ENCODE results near the gene CD8B.
"Not testable (repeated sequence)": the region's sequence is repeated elsewhere in the genome, so short reads cannot be mapped to it uniquely, and the experiment has no call there.

Gene CD8B

DNA sequence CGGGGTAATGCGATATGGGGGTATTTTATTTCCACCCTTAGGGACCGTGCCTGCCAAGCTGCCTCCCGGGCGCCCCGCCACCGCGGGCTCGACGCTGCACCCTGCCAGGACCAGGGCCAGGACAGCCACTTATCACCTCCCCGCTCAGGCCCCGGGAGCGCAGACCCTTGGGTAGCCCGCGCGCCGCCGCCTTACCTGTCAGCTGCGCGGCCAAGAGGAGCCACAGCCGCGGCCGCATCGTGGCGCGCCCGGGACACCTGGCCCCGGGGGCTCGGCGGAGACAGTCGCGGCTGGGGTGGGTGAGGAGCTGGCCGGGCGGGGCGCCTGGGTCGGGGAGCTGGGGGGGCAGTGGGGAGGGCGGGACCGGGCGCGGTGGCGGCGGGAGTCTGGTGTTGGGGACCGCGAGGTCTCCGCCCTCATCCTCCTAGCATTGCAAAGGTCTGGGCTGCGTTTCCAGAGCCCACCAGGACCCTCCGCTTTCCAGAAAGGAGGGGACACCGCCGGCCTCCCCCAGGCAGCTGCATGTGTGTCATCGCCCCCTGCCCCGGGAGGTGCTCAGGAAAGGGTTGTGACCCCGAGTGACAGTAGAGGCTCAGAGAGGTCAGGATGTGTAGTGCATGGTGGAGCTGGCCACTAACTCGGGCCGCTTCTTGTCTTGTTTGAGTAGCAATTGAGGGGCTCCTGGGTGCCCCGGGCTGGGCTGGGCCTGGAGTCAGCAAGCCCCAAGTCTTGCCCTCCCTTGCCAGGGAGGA, at the start of gene CD8B:
TSS of gene CD8B (minus strand) at position 259 of the 752 bp plus-strand sequence. CDS start at position 238, 21 bp downstream.
- DNase-seq, result not testable (repeated sequence)

DNA sequence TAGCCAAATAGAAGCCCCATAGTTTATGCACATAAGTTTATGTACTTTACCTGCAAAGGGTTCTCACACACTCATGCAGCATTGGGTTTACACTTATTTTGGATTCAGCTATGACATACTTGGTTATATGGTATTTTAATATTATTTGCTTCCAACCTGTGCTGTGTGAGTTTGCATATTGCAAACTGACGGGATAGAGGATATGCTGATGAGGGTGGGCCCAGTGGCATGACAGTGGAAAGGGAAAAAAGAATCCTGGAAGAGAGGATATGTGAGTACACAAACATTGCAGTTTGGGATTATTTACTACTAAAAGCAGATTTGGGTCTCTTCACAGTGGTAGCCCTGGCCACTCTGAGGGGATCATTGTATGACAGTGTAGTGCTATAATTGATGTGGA, 44.2 kb upstream of the CD8B start:
- not testable (repeated sequence) for DNase-seq

- not testable (repeated sequence) for DNase-seq
These were observed 39.0 kb upstream of the CD8B start for GRCh38 chr2:86900687-86901086.

DNA sequence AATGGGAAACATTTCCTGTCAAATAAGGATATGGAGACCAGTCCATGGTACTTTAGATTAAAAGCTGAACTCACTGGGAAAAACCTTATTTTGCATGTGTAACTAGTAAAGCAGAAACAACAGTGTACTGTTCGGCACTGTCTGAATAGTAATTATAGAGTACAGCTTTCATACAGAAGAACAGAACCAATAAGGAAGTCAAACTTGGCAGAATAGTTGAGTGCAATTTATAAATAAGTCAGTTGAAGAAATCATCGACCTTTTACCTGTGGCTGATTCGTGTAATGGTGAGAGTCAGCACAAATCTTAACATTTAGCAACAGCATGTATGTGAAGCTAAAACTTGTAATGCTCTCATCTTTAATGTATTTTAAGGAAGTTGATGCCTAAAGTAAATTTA, 24.3 kb upstream of the CD8B start:
- not testable (repeated sequence) for DNase-seq

- not testable (repeated sequence) for DNase-seq
These were observed 21.2 kb upstream of the CD8B start for GRCh38 chr2:86882865-86883264.

DNA sequence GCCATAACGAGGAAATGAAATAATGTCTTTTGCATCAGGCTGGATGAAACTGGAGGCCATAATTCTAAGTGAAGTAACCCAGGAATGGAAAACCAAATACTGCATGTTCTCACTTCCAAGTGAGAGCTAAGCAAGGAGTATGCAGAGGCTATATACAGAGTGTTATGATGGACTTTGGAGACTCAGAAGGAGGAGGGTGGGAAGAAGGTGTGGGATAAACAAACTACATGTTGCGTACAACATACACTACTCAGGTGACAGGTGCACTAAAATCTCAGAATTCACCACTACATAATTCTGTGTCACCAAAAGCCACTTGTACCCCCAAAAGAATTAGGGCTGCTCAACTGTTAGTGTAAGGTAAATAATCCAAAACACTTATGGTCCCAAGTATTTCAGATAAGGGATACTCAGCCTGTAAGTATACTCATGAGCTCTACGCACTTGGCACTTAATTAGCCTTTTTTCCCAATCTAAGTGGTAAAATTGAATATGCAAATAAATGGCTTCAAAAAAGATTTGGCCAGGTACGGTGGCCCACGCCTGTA, 20.5 kb upstream of the CD8B start:
- DNase-seq, result not testable (repeated sequence)

GRCh38 chr2:86878986-86879385, 17.3 kb upstream of the CD8B start:
- DNase-seq, result not testable (repeated sequence)

DNA sequence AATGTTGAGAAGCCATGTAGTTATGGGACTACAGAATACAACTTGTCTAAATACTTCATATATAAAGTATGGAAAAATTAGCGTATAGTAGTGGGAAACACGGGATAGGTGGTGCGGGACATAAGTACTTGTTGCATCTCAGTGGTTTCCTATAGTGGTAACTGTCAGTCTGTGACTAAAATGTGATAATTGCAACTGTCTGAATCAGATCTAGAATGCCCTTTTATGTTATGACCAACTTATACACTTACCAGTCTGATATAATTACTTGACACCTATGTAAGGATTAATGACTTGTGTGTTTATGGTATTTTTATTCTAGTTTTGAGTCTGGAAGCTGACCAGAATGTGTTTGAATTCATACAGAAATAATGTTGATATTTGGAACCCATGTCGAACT, 9.3 kb upstream of the CD8B start:
- not testable (repeated sequence) for DNase-seq

DNA sequence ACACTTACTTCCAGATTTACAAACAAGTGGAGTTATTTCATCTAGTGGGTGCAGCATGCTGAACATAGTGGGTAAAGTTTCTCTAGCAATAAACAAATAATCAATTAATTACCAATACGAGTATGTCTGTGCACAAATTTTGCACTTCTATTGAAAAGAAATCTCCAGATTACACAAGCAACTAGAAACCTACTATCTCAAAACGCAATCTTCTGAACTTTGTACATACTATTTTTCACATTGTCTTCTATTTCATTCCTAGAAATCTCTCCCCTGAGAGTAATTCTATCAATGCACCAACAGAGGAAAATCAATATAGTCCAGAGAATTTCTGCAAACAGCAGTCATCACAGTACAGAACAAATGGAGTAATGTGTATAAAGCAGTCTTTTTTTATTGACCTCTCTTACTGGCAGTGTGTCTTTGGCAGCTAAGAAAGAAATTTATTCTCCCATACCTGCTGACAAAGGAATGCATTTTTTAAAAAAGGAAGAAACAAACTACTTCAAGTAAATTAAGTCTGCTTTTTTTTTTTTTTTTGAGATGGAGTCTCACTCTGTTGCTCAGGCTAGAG, 7.3 kb upstream of the CD8B start:
- not testable (repeated sequence) for DNase-seq

- DNase-seq, result not testable (repeated sequence)
These were observed 656 bp upstream of the CD8B start for GRCh38 chr2:86862380-86862703.

DNA sequence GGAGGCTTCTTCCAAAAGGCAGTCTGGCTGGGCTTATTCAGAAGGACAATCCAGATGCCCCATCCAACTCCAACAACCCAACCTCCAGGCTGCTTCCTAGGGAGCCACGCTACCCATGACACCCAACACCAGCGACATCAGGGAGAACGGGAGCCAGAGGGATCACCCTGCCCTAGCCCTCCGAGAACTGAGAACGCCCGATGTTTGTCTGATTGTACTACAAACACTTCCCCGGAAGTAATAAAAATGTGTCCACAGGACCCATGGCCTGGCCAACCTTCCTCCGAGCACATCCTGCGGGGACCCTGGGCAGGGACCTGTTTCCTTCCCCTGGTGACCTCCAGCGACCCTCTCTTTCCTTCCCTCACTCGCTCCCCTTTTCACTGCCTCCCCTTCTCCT, 511 bp downstream of the CD8B start:
- DNase-seq, result not testable (repeated sequence)

GRCh38 chr2:86860573-86860972, 1.1 kb downstream of the CD8B start:
- DNase-seq, result not testable (repeated sequence)

DNA sequence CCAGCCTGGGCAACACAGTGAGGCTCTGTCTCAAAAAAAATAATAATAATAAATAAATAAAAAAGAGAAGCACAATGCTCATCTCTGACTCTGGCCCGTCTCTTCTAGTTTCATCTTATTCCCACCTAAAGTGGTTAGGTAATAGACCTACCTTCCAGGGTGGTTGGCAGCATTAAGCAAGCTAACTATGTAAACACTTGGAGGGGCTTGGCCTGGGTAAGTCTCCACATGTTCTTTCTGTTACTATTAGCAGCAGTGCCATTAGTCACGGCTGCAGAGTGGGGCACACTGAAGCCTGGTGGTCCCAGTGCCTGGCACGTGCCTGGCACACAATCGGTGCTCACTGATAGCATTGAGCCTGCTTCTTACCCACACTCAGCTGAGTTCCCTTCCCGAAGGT, 4.0 kb downstream of the CD8B start:
- not testable (repeated sequence) for DNase-seq

- DNase-seq, result not testable (repeated sequence)
These were observed 5.2 kb downstream of the CD8B start for GRCh38 chr2:86856498-86856897.

DNA sequence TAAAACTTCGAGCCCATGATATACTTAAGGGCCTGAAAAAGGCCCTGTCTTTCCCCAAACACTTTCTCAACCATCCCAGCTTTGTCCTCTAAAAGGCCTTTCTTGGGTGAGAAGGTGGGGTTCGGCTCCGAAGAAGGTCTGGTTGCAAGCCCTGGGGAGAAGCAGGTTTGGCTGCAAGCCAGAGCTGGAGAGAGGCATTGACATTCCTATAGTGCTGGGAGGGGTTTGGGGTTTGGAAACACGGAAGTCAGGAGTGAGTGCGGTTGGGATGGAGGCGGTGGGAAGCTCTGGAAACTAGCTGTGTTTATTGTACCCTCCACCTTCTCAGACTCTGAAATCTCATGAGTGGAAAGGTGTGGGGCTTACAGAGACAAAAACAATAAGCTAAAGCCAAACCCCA, 5.7 kb downstream of the CD8B start:
- DNase-seq, result not testable (repeated sequence)

GRCh38 chr2:86851581-86851980, 10.1 kb downstream of the CD8B start:
- not testable (repeated sequence) for DNase-seq

- DNase-seq, result not testable (repeated sequence)
These were observed 19.0 kb downstream of the CD8B start for GRCh38 chr2:86842607-86843234.

- DNase-seq, result not testable (repeated sequence)
These were observed 20.4 kb downstream of the CD8B start for GRCh38 chr2:86841330-86841729.

DNA sequence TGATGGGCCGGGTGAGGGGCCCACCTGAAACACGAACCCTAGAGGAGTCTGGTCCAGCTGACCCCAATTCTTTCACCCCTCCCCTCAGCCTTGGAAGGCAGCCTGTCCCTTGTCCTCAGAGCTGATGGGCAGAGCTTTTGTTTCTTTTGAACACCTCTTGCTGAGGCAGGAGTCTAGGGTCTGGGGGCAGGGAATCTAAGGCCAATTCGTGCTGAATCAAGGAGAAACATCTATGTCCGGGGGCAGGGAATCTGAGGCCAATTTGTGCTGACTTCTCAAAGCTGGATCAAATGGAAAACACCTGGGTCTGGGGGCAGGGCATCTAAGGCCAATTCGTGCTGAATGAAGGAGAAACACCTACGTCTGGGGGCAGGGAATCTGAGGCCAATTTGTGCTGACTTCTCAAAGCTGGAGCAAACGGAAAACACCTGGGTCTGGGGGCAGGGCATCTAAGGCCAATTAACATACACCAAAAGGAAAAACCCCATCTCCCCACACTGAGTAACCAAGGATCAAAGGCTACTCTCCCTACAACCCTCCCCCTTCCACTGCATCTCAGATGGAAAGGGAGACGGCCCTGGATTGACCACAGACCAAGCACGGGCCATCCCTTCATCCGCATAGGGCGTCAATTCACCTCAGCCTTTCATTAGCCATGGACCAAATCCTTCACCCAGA, 21.7 kb downstream of the CD8B start:
- DNase-seq, result not testable (repeated sequence)

DNA sequence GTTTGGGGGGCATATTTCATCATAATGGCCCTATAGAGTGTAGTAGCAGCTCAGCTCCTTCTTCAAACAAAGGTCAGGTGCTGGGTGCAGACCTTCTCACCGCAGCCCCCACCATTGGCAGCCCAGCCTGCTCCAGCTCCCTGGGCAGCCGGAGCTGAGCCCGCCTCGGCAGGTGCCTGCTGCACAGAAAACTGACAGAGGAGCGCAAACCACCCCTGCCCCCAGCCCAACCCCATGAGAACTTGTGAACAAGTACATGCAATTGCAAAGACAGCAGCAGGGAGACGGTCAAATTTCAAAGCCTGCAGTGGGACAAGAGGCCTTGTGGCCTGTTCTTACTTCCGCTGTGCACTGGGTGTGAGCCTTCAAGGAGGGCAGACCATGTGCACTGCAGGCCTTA, 22.2 kb downstream of the CD8B start:
- not testable (repeated sequence) for DNase-seq

DNA sequence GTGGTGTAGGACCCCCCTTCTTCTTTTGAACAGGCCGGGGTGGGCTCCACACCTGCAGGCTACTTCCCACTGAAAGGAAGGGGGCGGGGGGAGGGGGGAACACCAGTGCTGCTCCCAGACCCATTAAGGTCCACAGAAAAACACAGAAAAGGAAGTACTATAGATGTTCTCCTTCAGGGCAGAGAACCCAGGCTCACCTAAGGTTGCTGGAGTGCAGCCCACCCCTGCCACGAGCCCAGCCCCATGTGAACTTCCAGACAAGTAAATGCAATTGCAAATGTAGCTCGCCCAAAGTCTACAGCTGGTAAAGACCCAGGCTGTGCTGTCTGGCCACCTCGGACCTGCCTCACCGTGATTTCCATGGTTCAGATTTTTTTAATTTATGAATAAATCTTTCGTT, 24.0 kb downstream of the CD8B start:
- not testable (repeated sequence) for DNase-seq

DNA sequence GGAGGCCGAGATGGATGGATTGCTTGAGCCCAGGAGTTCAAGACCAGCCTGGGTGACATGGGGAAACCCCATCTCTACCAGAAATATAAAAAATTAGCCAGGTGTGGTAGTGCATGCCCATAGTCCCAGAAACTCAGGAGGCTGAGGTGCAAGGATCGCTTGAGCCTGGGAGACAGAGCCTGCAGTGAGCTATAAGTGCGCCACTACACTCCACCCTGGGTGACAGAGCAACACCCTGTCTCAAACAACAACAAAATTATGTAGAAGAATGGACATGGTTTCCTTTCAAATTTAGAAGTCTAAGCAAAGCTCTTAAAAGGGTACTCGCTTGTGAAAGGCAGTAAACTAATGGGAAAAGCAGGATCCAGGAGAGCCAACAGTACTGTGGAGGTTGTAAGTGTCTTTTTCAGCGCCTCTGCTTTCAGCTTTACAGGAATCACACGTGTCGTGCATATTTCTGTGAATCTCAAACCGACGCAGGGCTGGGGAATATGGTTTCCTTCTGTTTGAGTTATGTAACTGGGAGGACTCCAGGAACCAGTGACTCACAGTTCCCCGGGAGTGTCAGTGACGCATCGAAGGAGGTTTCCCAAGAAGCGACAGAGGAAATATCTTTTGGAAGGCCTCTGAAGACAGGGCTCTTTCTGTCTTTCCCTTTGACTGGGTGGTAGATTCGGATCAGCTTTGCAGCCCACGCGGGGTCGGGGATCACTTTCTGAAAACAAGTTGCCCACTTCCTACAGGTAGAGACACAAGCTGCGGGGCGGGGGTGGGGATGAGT, 24.6 kb downstream of the CD8B start:
- peak; percentile 64 to 67 for DNase-seq

Data from activated CD4-positive, alpha-beta T cell treated with anti-CD3 and anti-CD28 coated beads, Interleukin-2, amount 50 U/mL, for 4 hours (primary cell).